Loucy (cell line): Measurements from ENCODE around the gene ZNF784.
"Not testable (repeated sequence)": the region's sequence is repeated elsewhere in the genome, so short reads cannot be mapped to it uniquely, and the experiment has no call there.

ENCODE experiments used
- H2AFZ ChIP-seq: fragments of 200-600 bp; sonication (generic); 2 replicates; pipeline ENCODE4 v1.6.0; 2016; ENCODE audit warnings: antibody characterized with exemption, mild to moderate bottlenecking, low read length, moderate library complexity
- H3F3A ChIP-seq: fragments of 200-600 bp; 2 replicates; pipeline ENCODE4 v1.6.0; 2016; ENCODE audit warnings: antibody characterized with exemption, low read depth, mild to moderate bottlenecking
- H3K27me3 ChIP-seq: fragments of 200-600 bp; sonication (generic); 2 replicates; pipeline ENCODE4 v1.6.1; 2014; ENCODE audit warnings: low read length, mild to moderate bottlenecking; ENCODE audit not compliant: insufficient read depth, poor library complexity, severe bottlenecking
- H3K36me3 ChIP-seq: fragments of 200-600 bp; sonication (generic); 2 replicates; pipeline ENCODE4 v1.6.1; 2016; ENCODE audit warnings: low read length; ENCODE audit not compliant: insufficient read depth
- H3K4me1 ChIP-seq: fragments of 200-600 bp; sonication (generic); 2 replicates; pipeline ENCODE4 v1.5.1; 2014; ENCODE audit warnings: low read length, mild to moderate bottlenecking; ENCODE audit not compliant: insufficient read depth, poor library complexity, severe bottlenecking
- H3K4me2 ChIP-seq: fragments of 200-600 bp; sonication (generic); 2 replicates; pipeline ENCODE4 v1.6.0; 2014; ENCODE audit warnings: antibody characterized with exemption, low read length, low read depth, mild to moderate bottlenecking; ENCODE audit not compliant: poor library complexity, severe bottlenecking
- H3K4me3 ChIP-seq: fragments of 200-600 bp; sonication (generic); 2 replicates; pipeline ENCODE4 v1.5.1; 2014; ENCODE audit warnings: low read length, mild to moderate bottlenecking, mixed read lengths; ENCODE audit not compliant: poor library complexity, severe bottlenecking
- H3K79me2 ChIP-seq: fragments of 200-600 bp; sonication (generic); 2 replicates; pipeline ENCODE4 v1.6.1; 2014; ENCODE audit warnings: low read length; ENCODE audit not compliant: insufficient read depth
- H3K9ac ChIP-seq: fragments of 200-600 bp; sonication (generic); 2 replicates; pipeline ENCODE4 v1.6.0; 2014; ENCODE audit warnings: mild to moderate bottlenecking, low read depth, low read length, moderate library complexity; ENCODE audit not compliant: poor library complexity, severe bottlenecking
- H3K9me2 ChIP-seq: fragments of 200-600 bp; sonication (generic); replicated peaks from 2 replicates; pipeline ENCODE4 v1.6.1; 2016; ENCODE audit warnings: low read depth, low read length, mixed read lengths
- H3K9me3 ChIP-seq: fragments of 200-600 bp; sonication (generic); 2 replicates; pipeline ENCODE4 v1.6.1; 2014; ENCODE audit warnings: mild to moderate bottlenecking, antibody characterized with exemption, low read length, low read depth; ENCODE audit not compliant: insufficient read depth
- H4K20me1 ChIP-seq: fragments of 200-600 bp; sonication (generic); 2 replicates; pipeline ENCODE4 v1.6.0; 2014; ENCODE audit warnings: antibody characterized with exemption, low read length, mild to moderate bottlenecking; ENCODE audit not compliant: insufficient read depth, poor library complexity, severe bottlenecking
- EZH2phosphoT487 ChIP-seq: fragments of 200-600 bp; IDR thresholded peaks from 2 replicates; pipeline ENCODE4 v1.6.1; 2018; ENCODE audit warnings: antibody characterized with exemption, mild to moderate bottlenecking, moderate library complexity, borderline replicate concordance
- TF ChIP-seq, protein P1 (sequence below): fragments of 200-600 bp; sonication (generic); conservative IDR thresholded peaks from 2 replicates; pipeline ENCODE4 v1.5.1; 2014; ENCODE audit warnings: mild to moderate bottlenecking, antibody characterized with exemption, low read length

Gene ZNF784

DNA sequence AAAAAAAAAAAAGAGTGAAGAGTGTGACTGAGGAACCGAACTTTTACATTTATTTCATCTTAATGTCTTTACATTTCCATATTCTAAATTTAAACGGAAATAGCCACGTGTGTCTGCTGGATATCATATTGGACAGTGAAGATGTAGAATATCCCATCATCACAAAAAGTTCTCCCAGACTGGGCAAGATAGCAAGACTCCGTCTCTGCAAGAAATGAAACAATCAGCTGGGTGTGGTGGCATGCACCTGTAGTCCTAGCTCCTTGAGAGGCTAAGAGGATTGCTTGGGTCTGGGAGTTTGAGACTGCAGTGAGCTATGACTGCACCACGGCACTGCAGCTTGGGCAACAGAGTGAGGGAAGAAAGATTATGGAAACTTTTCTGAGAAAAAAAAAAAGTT is 47.6 kb downstream of the ZNF784 start:
- no peak overlapping the region for H2AFZ ChIP-seq
- no peaks in the 10 kb centered on the region for H3K27me3 ChIP-seq
- H3K36me3 ChIP-seq = peaks cover 6% of the 10 kb centered on the region; the same call in 1 of the 2 replicates
- no peak overlapping the region for H3K9ac ChIP-seq
- no peaks in the 10 kb centered on the region for H3F3A ChIP-seq
- H3K79me2 ChIP-seq = peaks cover 28% of the 10 kb centered on the region
- H3K9me2 ChIP-seq = no peaks in the 10 kb centered on the region
- peaks cover 4% of the 10 kb centered on the region for H4K20me1 ChIP-seq
- no peak overlapping the region for H3K4me3 ChIP-seq
- no peak for TF ChIP-seq EZH2phosphoT487
- TF ChIP-seq, protein P1, sequence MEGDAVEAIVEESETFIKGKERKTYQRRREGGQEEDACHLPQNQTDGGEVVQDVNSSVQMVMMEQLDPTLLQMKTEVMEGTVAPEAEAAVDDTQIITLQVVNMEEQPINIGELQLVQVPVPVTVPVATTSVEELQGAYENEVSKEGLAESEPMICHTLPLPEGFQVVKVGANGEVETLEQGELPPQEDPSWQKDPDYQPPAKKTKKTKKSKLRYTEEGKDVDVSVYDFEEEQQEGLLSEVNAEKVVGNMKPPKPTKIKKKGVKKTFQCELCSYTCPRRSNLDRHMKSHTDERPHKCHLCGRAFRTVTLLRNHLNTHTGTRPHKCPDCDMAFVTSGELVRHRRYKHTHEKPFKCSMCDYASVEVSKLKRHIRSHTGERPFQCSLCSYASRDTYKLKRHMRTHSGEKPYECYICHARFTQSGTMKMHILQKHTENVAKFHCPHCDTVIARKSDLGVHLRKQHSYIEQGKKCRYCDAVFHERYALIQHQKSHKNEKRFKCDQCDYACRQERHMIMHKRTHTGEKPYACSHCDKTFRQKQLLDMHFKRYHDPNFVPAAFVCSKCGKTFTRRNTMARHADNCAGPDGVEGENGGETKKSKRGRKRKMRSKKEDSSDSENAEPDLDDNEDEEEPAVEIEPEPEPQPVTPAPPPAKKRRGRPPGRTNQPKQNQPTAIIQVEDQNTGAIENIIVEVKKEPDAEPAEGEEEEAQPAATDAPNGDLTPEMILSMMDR = no peak
- no peak overlapping the region for H3K4me2 ChIP-seq
- H3K4me1 ChIP-seq = peaks cover 7% of the 10 kb centered on the region
- H3K9me3 ChIP-seq = no peaks in the 10 kb centered on the region

DNA sequence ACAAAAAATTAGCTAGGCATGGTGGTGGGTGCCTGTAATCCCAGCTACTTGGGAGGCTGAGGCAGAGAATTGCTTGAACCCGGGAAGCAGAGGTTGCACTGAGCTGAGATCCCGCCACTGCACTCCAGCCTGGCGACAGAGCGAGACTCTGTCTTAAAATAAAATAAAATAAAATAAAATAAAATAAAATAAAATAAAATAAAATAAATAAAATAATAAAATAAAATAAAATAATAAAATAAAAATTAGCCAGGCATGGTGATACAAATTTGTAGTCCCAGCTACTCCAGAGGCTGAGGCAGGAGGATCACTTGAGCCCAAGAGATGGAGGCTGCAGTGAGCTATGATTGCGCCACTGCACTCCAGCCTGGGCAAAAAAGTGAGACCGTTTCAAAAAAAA is 50.4 kb downstream of the ZNF784 start:
- not testable (repeated sequence) for H3K79me2 ChIP-seq, H3K9ac ChIP-seq, H3K9me3 ChIP-seq, H3K4me1 ChIP-seq, H4K20me1 ChIP-seq, H2AFZ ChIP-seq, H3K4me3 ChIP-seq, H3K36me3 ChIP-seq, H3K4me2 ChIP-seq, H3K27me3 ChIP-seq, H3F3A ChIP-seq, H3K9me2 ChIP-seq
